ENCODE results near the gene BACE1-AS. TPM values are rescaled to one million over a fixed set of nuclear protein-coding genes. Genes with fewer than 3 reads are reported as not detected.

The BACE1-AS gene
- total RNA-seq, 1 donor from 2014 or later, result 18.1 TPM

GRCh38 chr11:117305145-117305544 is 14.0 kb downstream of the BACE1-AS start:
- DNase-seq, result no peak
- Mint-ChIP-seq H3K4me1 (ENCODE audit: low read depth, unreplicated experiment) (peaks cover 13% of the 10 kb centered on the region), H3K36me3 (ENCODE audit: unreplicated experiment) (no peaks in the 10 kb centered on the region), H3K27me3 (ENCODE audit: unreplicated experiment) (peaks cover 3% of the 10 kb centered on the region), H3K9me3 (ENCODE audit: unreplicated experiment) (peaks cover 6% of the 10 kb centered on the region), H3K27ac (ENCODE audit: unreplicated experiment) (no peak overlapping the region), H3K4me3 (ENCODE audit: unreplicated experiment) (no peak overlapping the region)
- no peak for TF ChIP-seq CTCF (IDR thresholded peaks at IDR 0.05; ENCODE audit: partially characterized antibody, unreplicated experiment)

- TF ChIP-seq CTCF (IDR thresholded peaks at IDR 0.05; ENCODE audit: partially characterized antibody, unreplicated experiment), result no peak
- Mint-ChIP-seq H3K27ac (ENCODE audit: unreplicated experiment) (no peak overlapping the region), H3K36me3 (ENCODE audit: unreplicated experiment) (no peaks in the 10 kb centered on the region), H3K4me1 (ENCODE audit: low read depth, unreplicated experiment) (no peaks in the 10 kb centered on the region), H3K27me3 (ENCODE audit: unreplicated experiment) (peaks cover 2% of the 10 kb centered on the region), H3K9me3 (ENCODE audit: unreplicated experiment) (peaks cover 1% of the 10 kb centered on the region), H3K4me3 (ENCODE audit: unreplicated experiment) (no peak overlapping the region)
- no peak for DNase-seq
These were observed 18.2 kb downstream of the BACE1-AS start for GRCh38 chr11:117309310-117309709.

GRCh38 chr11:117313091-117313490 is 21.9 kb downstream of the BACE1-AS start:
- no peaks in the 10 kb centered on the region for H3K36me3 Mint-ChIP-seq (ENCODE audit: unreplicated experiment)

GRCh38 chr11:117313828-117314768 is 23.0 kb downstream of the BACE1-AS start:
- H3K36me3 Mint-ChIP-seq (ENCODE audit: unreplicated experiment), result no peaks in the 10 kb centered on the region
- DNase-seq, result no peak
- peaks cover 9% of the 10 kb centered on the region for H3K4me1 Mint-ChIP-seq (ENCODE audit: low read depth, unreplicated experiment)
- no peak overlapping the region for H3K27ac Mint-ChIP-seq (ENCODE audit: unreplicated experiment)
- H3K9me3 Mint-ChIP-seq (ENCODE audit: unreplicated experiment), result peaks cover 1% of the 10 kb centered on the region
- no peak for TF ChIP-seq CTCF (IDR thresholded peaks at IDR 0.05; ENCODE audit: partially characterized antibody, unreplicated experiment)
- peak overlapping the region; percentile 81 for H3K4me3 Mint-ChIP-seq (ENCODE audit: unreplicated experiment)
- H3K27me3 Mint-ChIP-seq (ENCODE audit: unreplicated experiment), result peaks cover 4% of the 10 kb centered on the region

More at GRCh38 chr11:117313091-117313490, 21.9 kb downstream of the BACE1-AS start:
- H3K27ac Mint-ChIP-seq (ENCODE audit: unreplicated experiment), result no peak overlapping the region
- H3K9me3 Mint-ChIP-seq (ENCODE audit: unreplicated experiment), result peaks cover 1% of the 10 kb centered on the region
- no peak for DNase-seq
- H3K4me3 Mint-ChIP-seq (ENCODE audit: unreplicated experiment), result no peak overlapping the region
- peaks cover 4% of the 10 kb centered on the region for H3K27me3 Mint-ChIP-seq (ENCODE audit: unreplicated experiment)
- no peak for TF ChIP-seq CTCF (IDR thresholded peaks at IDR 0.05; ENCODE audit: partially characterized antibody, unreplicated experiment)
- H3K4me1 Mint-ChIP-seq (ENCODE audit: low read depth, unreplicated experiment), result peaks cover 9% of the 10 kb centered on the region

- no peak for TF ChIP-seq CTCF (IDR thresholded peaks at IDR 0.05; ENCODE audit: partially characterized antibody, unreplicated experiment)
- Mint-ChIP-seq H3K4me3 (ENCODE audit: unreplicated experiment) (peak overlapping the region; percentile 81), H3K4me1 (ENCODE audit: low read depth, unreplicated experiment) (peaks cover 9% of the 10 kb centered on the region), H3K36me3 (ENCODE audit: unreplicated experiment) (no peaks in the 10 kb centered on the region), H3K27me3 (ENCODE audit: unreplicated experiment) (peaks cover 4% of the 10 kb centered on the region), H3K9me3 (ENCODE audit: unreplicated experiment) (peaks cover 1% of the 10 kb centered on the region), H3K27ac (ENCODE audit: unreplicated experiment) (no peak overlapping the region)
- DNase-seq, result no peak
These were observed 23.7 kb downstream of the BACE1-AS start for GRCh38 chr11:117314840-117315239.
